Esophagus muscularis mucosa (tissue), 4 donors: ENCODE results near the gene PHACTR1. TPM values are rescaled to one million over a fixed set of nuclear protein-coding genes. Genes with fewer than 3 reads are reported as not detected.

Source experiments
- DNase-seq: peaks from one replicate; pipeline ENCODE4 v3.0.0-alpha.2; 2017; ENCODE audit errors: extremely low spot score
- H3K27ac ChIP-seq, 4 donors: fragments of 200-600 bp; sonication (generic); replicated peaks in 1 of 4; 1 replicate in 3 of 4; 2 replicates in 1 of 4; pipeline ENCODE4 v1.5.1; 2016 to 2019; ENCODE audit warnings: mild to moderate bottlenecking in 1 of 4
- H3K27me3 ChIP-seq, 4 donors: fragments of 200-600 bp; sonication (generic); one replicate each; pipeline versions ENCODE4 v1.5.1 to v1.6.0; 2016 to 2019
- H3K36me3 ChIP-seq, 4 donors: fragments of 200-600 bp; sonication (generic); one replicate each; pipeline ENCODE4 v1.5.1; 2016 to 2019
- H3K4me1 ChIP-seq, 4 donors: fragments of 200-600 bp; sonication (generic); one replicate each; pipeline ENCODE4 v1.5.1; 2016 to 2019
- H3K4me3 ChIP-seq, 4 donors: fragments of 200-600 bp; sonication (generic); 1 replicate in 2 of 4; 2 replicates in 2 of 4; pipeline ENCODE4 v1.5.1; 2016 to 2019; ENCODE audit warnings: mild to moderate bottlenecking in 4 of 4, moderate library complexity in 1 of 4
- H3K9me3 ChIP-seq, 4 donors: fragments of 200-600 bp; sonication (generic); 1 replicate in 3 of 4; 2 replicates in 1 of 4; pipeline ENCODE4 v1.5.1; 2016 to 2019
- EP300 ChIP-seq: sonication (generic); formaldehyde crosslinking; IDR thresholded peaks from one replicate; pipeline ENCODE4 v1.6.1; 2017; ENCODE audit warnings: antibody characterized with exemption
- POLR2A ChIP-seq: fragments of 450-650 bp; IDR thresholded peaks from one replicate; pipeline ENCODE4 v1.6.1; 2017; ENCODE audit warnings: antibody characterized with exemption, moderate library complexity, mild to moderate bottlenecking, low read depth
- POLR2AphosphoS5 ChIP-seq, 2 donors: sonication (generic); formaldehyde crosslinking; IDR thresholded peaks; one replicate each; pipeline ENCODE4 v1.6.1; 2017; ENCODE audit warnings: antibody characterized with exemption in 2 of 2
- whole genome bisulfite sequencing: methylation state at CpG from one replicate; pipeline ENCODE4 v1.1.5; 2018; 5-methylcytosine and 5-hydroxymethylcytosine counted together
- intact Hi-C: fragments of 100-400 bp; cut with DNase I; formaldehyde crosslinking; loops from one replicate; pipeline ENCODE4 v1.15.1; 2023
- total RNA-seq, 4 donors: library from RNA; depleted of rRNA; stranded (reverse); fragments of >200 nt; gene quantifications; one replicate each; pipeline versions ENCODE4 v1.1.0 to v1.2.1, GENCODE V29; 2016
- TF ChIP-seq, protein P1 (sequence below), 3 experiments: fragments of 200-600 bp in 2 of 3; fragments of 450-650 bp in 1 of 3; sonication (generic) in 2 of 3; IDR thresholded peaks; one replicate each; pipeline ENCODE4 v1.5.1; 2017 to 2019; ENCODE audit warnings: antibody characterized with exemption in 3 of 3, mild to moderate bottlenecking in 2 of 3, moderate library complexity in 1 of 3

Gene PHACTR1
- total RNA-seq, 4 donors from 2014 or later: 0.83 to 4.2 (median 3.1) TPM

- no peak for TF ChIP-seq POLR2AphosphoS5 (IDR thresholded peaks at IDR 0.05)
- TF ChIP-seq EP300: no peak
- TF ChIP-seq POLR2A: no peak
- TF ChIP-seq, protein P1, sequence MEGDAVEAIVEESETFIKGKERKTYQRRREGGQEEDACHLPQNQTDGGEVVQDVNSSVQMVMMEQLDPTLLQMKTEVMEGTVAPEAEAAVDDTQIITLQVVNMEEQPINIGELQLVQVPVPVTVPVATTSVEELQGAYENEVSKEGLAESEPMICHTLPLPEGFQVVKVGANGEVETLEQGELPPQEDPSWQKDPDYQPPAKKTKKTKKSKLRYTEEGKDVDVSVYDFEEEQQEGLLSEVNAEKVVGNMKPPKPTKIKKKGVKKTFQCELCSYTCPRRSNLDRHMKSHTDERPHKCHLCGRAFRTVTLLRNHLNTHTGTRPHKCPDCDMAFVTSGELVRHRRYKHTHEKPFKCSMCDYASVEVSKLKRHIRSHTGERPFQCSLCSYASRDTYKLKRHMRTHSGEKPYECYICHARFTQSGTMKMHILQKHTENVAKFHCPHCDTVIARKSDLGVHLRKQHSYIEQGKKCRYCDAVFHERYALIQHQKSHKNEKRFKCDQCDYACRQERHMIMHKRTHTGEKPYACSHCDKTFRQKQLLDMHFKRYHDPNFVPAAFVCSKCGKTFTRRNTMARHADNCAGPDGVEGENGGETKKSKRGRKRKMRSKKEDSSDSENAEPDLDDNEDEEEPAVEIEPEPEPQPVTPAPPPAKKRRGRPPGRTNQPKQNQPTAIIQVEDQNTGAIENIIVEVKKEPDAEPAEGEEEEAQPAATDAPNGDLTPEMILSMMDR (IDR thresholded peaks at IDR 0.05): no peak
- peaks cover 0 to 39% (median 2%) of the 10 kb centered on the region in 4 donors for H3K27me3 ChIP-seq
- peaks cover 0 to 9% (median 0%) of the 10 kb centered on the region in 4 donors for H3K4me1 ChIP-seq
- H3K27ac ChIP-seq: no peak overlapping the region
- no peak overlapping the region for H3K4me3 ChIP-seq
- H3K36me3 ChIP-seq: no peaks in the 10 kb centered on the region
- H3K9me3 ChIP-seq: no peaks in the 10 kb centered on the region
- intact Hi-C loops: no loop called here
- DNase-seq: no peak
These were observed 2.5 kb upstream of the PHACTR1 start for GRCh38 chr6:12714022-12714421.

DNA sequence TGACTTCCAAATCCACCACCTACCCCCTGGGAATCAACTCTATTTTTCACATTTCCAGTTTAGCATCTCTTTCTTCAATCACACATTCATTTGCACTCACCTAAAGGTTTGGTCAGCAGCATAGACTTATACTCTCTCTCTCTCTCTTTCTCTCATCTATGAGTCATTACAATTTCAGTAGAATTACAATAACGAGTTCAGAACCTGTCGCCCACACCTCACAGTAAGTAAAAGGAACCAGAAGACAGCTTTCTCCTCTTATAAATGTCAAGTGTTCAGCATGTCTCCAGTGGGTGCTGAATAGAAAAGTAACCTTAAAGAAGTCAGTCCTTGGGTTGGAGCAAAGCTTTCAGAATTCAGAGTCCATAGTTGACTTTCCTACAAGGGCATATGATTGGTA lies 1.1 kb upstream of the PHACTR1 start:
- TF ChIP-seq, protein P1 (IDR thresholded peaks at IDR 0.05): no peak
- TF ChIP-seq POLR2AphosphoS5 (IDR thresholded peaks at IDR 0.05): no peak
- TF ChIP-seq EP300: no peak
- no peak for TF ChIP-seq POLR2A
- H3K9me3 ChIP-seq: no peaks in the 10 kb centered on the region
- no peak for DNase-seq
- peaks cover 0 to 9% (median 0%) of the 10 kb centered on the region in 4 donors for H3K4me1 ChIP-seq
- intact Hi-C loops: no loop called here
- 90% methylated on average over 2 of the region's 2 CpGs for WGBS
- peaks cover 0 to 47% (median 2%) of the 10 kb centered on the region in 4 donors for H3K27me3 ChIP-seq
- no peak overlapping the region for H3K27ac ChIP-seq
- H3K4me3 ChIP-seq: no peak overlapping the region
- H3K36me3 ChIP-seq: no peaks in the 10 kb centered on the region

GRCh38 chr6:12717356-12717755 lies 789 bp downstream of the PHACTR1 start:
- 26% methylated on average over 9 of the region's 9 CpGs for WGBS
- TF ChIP-seq POLR2A (no peak), EP300 (no peak)
- intact Hi-C loops: no loop called here
- H3K4me1 ChIP-seq: peaks cover 0 to 9% (median 0%) of the 10 kb centered on the region in 4 donors
- no peak overlapping the region for H3K4me3 ChIP-seq
- no peak for DNase-seq
- peaks cover 0 to 49% (median 2%) of the 10 kb centered on the region in 4 donors for H3K27me3 ChIP-seq
- H3K36me3 ChIP-seq: no peaks in the 10 kb centered on the region
- no peak overlapping the region for H3K27ac ChIP-seq
- H3K9me3 ChIP-seq: no peaks in the 10 kb centered on the region

- H3K27me3 ChIP-seq: peaks cover 0 to 49% (median 2%) of the 10 kb centered on the region in 4 donors
- no peaks in the 10 kb centered on the region for H3K9me3 ChIP-seq
- no peaks in the 10 kb centered on the region for H3K36me3 ChIP-seq
- TF ChIP-seq EP300: no peak
- TF ChIP-seq POLR2A: no peak
- no peak for TF ChIP-seq POLR2AphosphoS5 (IDR thresholded peaks at IDR 0.05)
- TF ChIP-seq, protein P1 (IDR thresholded peaks at IDR 0.05): no peak
- intact Hi-C loops: no loop called here
- H3K4me1 ChIP-seq: peaks cover 0 to 9% (median 0%) of the 10 kb centered on the region in 4 donors
- 15% methylated on average over 9 of the region's 9 CpGs for WGBS
- H3K27ac ChIP-seq: no peak overlapping the region
- no peak for DNase-seq
- H3K4me3 ChIP-seq: no peak overlapping the region
These were observed 1.4 kb downstream of the PHACTR1 start for GRCh38 chr6:12718015-12718414.

GRCh38 chr6:12719017-12719416 lies 2.5 kb downstream of the PHACTR1 start:
- Histone ChIP-seq H3K27me3 (peaks cover 0 to 49% (median 2%) of the 10 kb centered on the region in 4 donors), H3K27ac (no peak overlapping the region), H3K9me3 (no peaks in the 10 kb centered on the region), H3K4me3 (no peak overlapping the region), H3K36me3 (no peaks in the 10 kb centered on the region), H3K4me1 (peaks cover 0 to 9% (median 0%) of the 10 kb centered on the region in 4 donors)
- 51% methylated on average over 3 of the region's 3 CpGs for WGBS
- DNase-seq: no peak
- intact Hi-C loops: no loop called here
- TF ChIP-seq, protein P1 (IDR thresholded peaks at IDR 0.05): no peak
- TF ChIP-seq EP300: no peak
- no peak for TF ChIP-seq POLR2AphosphoS5 (IDR thresholded peaks at IDR 0.05)
- TF ChIP-seq POLR2A: no peak
